BE2C (cell line): ENCODE data around the gene GPR150.

Experiments
- DNase-seq: peaks from one replicate; pipeline ENCODE4 v3.0.0-alpha.2; 2020
- H3K27me3 ChIP-seq: fragments of 250-450 bp; sonication (Bioruptor Pico); 2 replicates; pipeline ENCODE4 v1.5.1; 2020; ENCODE audit warnings: mild to moderate bottlenecking
- H3K36me3 ChIP-seq: fragments of 250-450 bp; sonication (Bioruptor Pico); 2 replicates; pipeline ENCODE4 v1.5.1; 2020; ENCODE audit warnings: mild to moderate bottlenecking
- H3K4me1 ChIP-seq: fragments of 250-450 bp; sonication (Bioruptor Pico); 2 replicates; pipeline ENCODE4 v1.5.1; 2020
- H3K4me3 ChIP-seq: 2 replicates; pipeline ENCODE4 v1.5.1; 2011; ENCODE audit warnings: low read depth, low read length
- H3K9me3 ChIP-seq: fragments of 250-450 bp; sonication (Bioruptor Pico); 2 replicates; pipeline ENCODE4 v1.5.1; 2020
- TF ChIP-seq, protein P1 (sequence below): IDR thresholded peaks from 2 replicates; pipeline ENCODE4 v1.5.1; 2012; ENCODE audit warnings: mild to moderate bottlenecking, low read depth, low read length

GPR150 gene

GRCh38 chr5:95669985-95670384, 50.1 kb downstream of the GPR150 start:
- H3K36me3 ChIP-seq = no peaks in the 10 kb centered on the region
- no peaks in the 10 kb centered on the region for H3K27me3 ChIP-seq
- no peaks in the 10 kb centered on the region for H3K9me3 ChIP-seq
- no peak for DNase-seq
- TF ChIP-seq, protein P1, sequence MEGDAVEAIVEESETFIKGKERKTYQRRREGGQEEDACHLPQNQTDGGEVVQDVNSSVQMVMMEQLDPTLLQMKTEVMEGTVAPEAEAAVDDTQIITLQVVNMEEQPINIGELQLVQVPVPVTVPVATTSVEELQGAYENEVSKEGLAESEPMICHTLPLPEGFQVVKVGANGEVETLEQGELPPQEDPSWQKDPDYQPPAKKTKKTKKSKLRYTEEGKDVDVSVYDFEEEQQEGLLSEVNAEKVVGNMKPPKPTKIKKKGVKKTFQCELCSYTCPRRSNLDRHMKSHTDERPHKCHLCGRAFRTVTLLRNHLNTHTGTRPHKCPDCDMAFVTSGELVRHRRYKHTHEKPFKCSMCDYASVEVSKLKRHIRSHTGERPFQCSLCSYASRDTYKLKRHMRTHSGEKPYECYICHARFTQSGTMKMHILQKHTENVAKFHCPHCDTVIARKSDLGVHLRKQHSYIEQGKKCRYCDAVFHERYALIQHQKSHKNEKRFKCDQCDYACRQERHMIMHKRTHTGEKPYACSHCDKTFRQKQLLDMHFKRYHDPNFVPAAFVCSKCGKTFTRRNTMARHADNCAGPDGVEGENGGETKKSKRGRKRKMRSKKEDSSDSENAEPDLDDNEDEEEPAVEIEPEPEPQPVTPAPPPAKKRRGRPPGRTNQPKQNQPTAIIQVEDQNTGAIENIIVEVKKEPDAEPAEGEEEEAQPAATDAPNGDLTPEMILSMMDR = no peak
- peaks cover 10% of the 10 kb centered on the region for H3K4me1 ChIP-seq
- H3K4me3 ChIP-seq = no peak overlapping the region

DNA sequence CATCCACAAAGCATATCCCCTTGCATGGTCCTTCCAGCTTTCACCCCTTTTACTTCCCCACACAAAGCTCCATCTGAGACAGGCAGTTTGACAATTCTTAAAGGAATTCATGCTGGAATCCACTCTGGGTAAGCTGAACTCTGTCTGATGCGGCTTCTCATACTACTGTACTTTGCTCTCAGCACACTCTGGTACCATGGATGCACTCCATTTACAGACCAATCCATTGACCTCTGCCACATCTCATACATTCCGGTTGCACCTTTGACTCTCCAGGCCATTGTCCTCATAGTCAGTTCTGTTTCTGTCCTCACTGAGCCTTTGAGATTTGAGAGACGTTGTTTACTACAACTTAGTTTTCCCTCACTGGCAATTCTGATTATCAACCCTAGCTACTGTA, 50.7 kb downstream of the GPR150 start:
- no peak overlapping the region for H3K4me3 ChIP-seq
- TF ChIP-seq, protein P1 = no peak
- no peaks in the 10 kb centered on the region for H3K27me3 ChIP-seq
- no peaks in the 10 kb centered on the region for H3K9me3 ChIP-seq
- H3K36me3 ChIP-seq = no peaks in the 10 kb centered on the region
- peaks cover 10% of the 10 kb centered on the region for H3K4me1 ChIP-seq
- DNase-seq = no peak
